SK-N-SH (cell line): ENCODE measurements around the gene AZU1. TPM values are rescaled to one million over a fixed set of nuclear protein-coding genes. Genes with fewer than 3 reads are reported as not detected.

ENCODE experiments used
- CTCF ChIA-PET: fragments of 300-600, 350-600 bp; formaldehyde crosslinking; extraction: SDS; loops from one replicate; lab custom pipeline; 2021; lab: Yijun Ruan, JAX
- POLR2A ChIA-PET: fragments of 350-600 bp; sonication (Branson Sonifier 250); formaldehyde crosslinking; extraction: SDS; loops from one replicate; lab custom pipeline; 2020; ENCODE audit warnings: antibody characterized with exemption, inconsistent platforms; lab: Yijun Ruan, JAX
- DNase-seq: peaks from one replicate; pipeline ENCODE4 v3.0.0; 2012
- H2AFZ ChIP-seq: fragments of 200-600 bp; sonication (generic); 2 replicates; pipeline ENCODE4 v1.8.1; 2016; ENCODE audit warnings: antibody characterized with exemption, mild to moderate bottlenecking, low read depth
- H3F3A ChIP-seq: fragments of 200-600 bp; sonication (generic); replicated peaks from 2 replicates; pipeline ENCODE3; 2016; ENCODE audit warnings: antibody characterized with exemption, mild to moderate bottlenecking; ENCODE audit not compliant: insufficient read depth
- H3K27ac ChIP-seq, 2 experiments: fragments of 200-500 bp in 1 of 2; fragments of 200-600 bp in 1 of 2; sonication (Bioruptor generic) in 1 of 2; sonication (generic), shearing (Covaris generic) in 1 of 2; 2 replicates each; pipeline versions ENCODE4 v1.5.1 to v1.6.1; 2014 to 2016; ENCODE audit warnings: low read depth in 2 of 2, inconsistent platforms in 1 of 2, low read length in 1 of 2, mild to moderate bottlenecking in 1 of 2, mixed read lengths in 1 of 2
- H3K27me3 ChIP-seq: fragments of 200-600 bp; sonication (generic), shearing (Covaris generic); 2 replicates; pipeline ENCODE4 v1.6.1; 2016; ENCODE audit warnings: mixed run types; ENCODE audit not compliant: insufficient read depth
- H3K36me3 ChIP-seq, 2 experiments: fragments of 200-500 bp in 1 of 2; fragments of 200-600 bp in 1 of 2; sonication (Bioruptor generic) in 1 of 2; sonication (generic) in 1 of 2; replicated peaks in 1 of 2; 2 replicates each; pipeline versions ENCODE3 to v1.5.1; 2014 to 2016; ENCODE audit warnings: low read length in 1 of 2, mild to moderate bottlenecking in 1 of 2; ENCODE audit not compliant: insufficient read depth in 2 of 2, control insufficient read depth in 1 of 2
- H3K4me1 ChIP-seq, 2 experiments: fragments of 200-500 bp in 1 of 2; fragments of 200-600 bp in 1 of 2; sonication (Bioruptor generic) in 1 of 2; sonication (generic), shearing (Covaris generic) in 1 of 2; 2 replicates each; pipeline versions ENCODE4 v1.5.1 to v1.6.1; 2014 to 2016; ENCODE audit warnings: low read depth in 1 of 2, low read length in 1 of 2, mixed run types in 1 of 2; ENCODE audit not compliant: insufficient read depth in 2 of 2, control insufficient read depth in 1 of 2
- H3K4me2 ChIP-seq: fragments of 200-600 bp; sonication (generic), shearing (Covaris generic); 2 replicates; pipeline ENCODE4 v1.6.1; 2017; ENCODE audit warnings: mixed run types
- H3K4me3 ChIP-seq, 2 experiments: fragments of 200-500 bp in 1 of 2; fragments of 200-600 bp in 1 of 2; sonication (Bioruptor generic) in 1 of 2; sonication (generic), shearing (Covaris generic) in 1 of 2; 2 replicates each; pipeline versions ENCODE4 v1.5.1 to v1.8.1; 2014 to 2016; ENCODE audit warnings: low read depth in 2 of 2, inconsistent platforms in 1 of 2, low read length in 1 of 2, mild to moderate bottlenecking in 1 of 2, mixed read lengths in 1 of 2, moderate library complexity in 1 of 2
- H3K79me2 ChIP-seq: fragments of 200-600 bp; sonication (generic); 2 replicates; pipeline ENCODE4 v1.8.1; 2017; ENCODE audit warnings: mild to moderate bottlenecking; ENCODE audit not compliant: insufficient read depth
- H3K9ac ChIP-seq: fragments of 200-600 bp; sonication (generic); 2 replicates; pipeline ENCODE4 v1.6.1; 2017; ENCODE audit warnings: mixed run types
- H3K9me2 ChIP-seq: fragments of 200-600 bp; sonication (generic); 2 replicates; pipeline ENCODE4 v1.6.1; 2017; ENCODE audit warnings: mixed run types
- H3K9me3 ChIP-seq: fragments of 200-600 bp; sonication (generic); 2 replicates; pipeline ENCODE4 v1.6.1; 2017; ENCODE audit warnings: mixed run types, mild to moderate bottlenecking, moderate library complexity
- H4K20me1 ChIP-seq: fragments of 200-600 bp; sonication (generic); 2 replicates; pipeline ENCODE4 v1.6.1; 2017; ENCODE audit warnings: mild to moderate bottlenecking, mixed run types; ENCODE audit not compliant: insufficient read depth
- CHD2 ChIP-seq: fragments of 150-350 bp; IDR thresholded peaks from 2 replicates; pipeline ENCODE4 v1.6.1; 2018; ENCODE audit warnings: low read length; ENCODE audit not compliant: partially characterized antibody
- CTCF ChIP-seq: fragments of 200-600 bp; sonication (generic); IDR thresholded peaks from 2 replicates; pipeline ENCODE4 v1.6.1; 2017; ENCODE audit warnings: antibody characterized with exemption, mild to moderate bottlenecking, moderate library complexity
- ELF1 ChIP-seq: IDR thresholded peaks from 2 replicates; pipeline ENCODE4 v1.4.0; 2012
- FOXJ3 ChIP-seq: sonication (generic); formaldehyde crosslinking; IDR thresholded peaks from 2 replicates; pipeline ENCODE4 v1.5.1; 2020; ENCODE audit warnings: mild to moderate bottlenecking, missing genetic modification reagents
- GABPA ChIP-seq: IDR thresholded peaks from 2 replicates; pipeline ENCODE4 v1.4.0; 2012; ENCODE audit warnings: low read depth, mild to moderate bottlenecking
- GATA2 ChIP-seq: sonication (generic); formaldehyde crosslinking; IDR thresholded peaks from 2 replicates; pipeline ENCODE4 v1.5.0; 2020; ENCODE audit warnings: mild to moderate bottlenecking, missing genetic modification reagents
- IRF3 ChIP-seq: fragments of 150-350 bp; IDR thresholded peaks from 2 replicates; pipeline ENCODE4 v1.6.1; 2016; ENCODE audit warnings: mild to moderate bottlenecking, low read depth, low read length
- JUND ChIP-seq: IDR thresholded peaks from 2 replicates; pipeline ENCODE4 v1.4.0; 2012
- MXI1 ChIP-seq: IDR thresholded peaks from 2 replicates; pipeline ENCODE4 v1.6.1; 2012; ENCODE audit warnings: mild to moderate bottlenecking, low read depth, low read length, improper control_type of control experiment
- NRF1 ChIP-seq: IDR thresholded peaks from 2 replicates; pipeline ENCODE4 v1.6.1; 2012; ENCODE audit warnings: low read depth, mild to moderate bottlenecking, low read length
- REST ChIP-seq: IDR thresholded peaks from 2 replicates; pipeline ENCODE4 v1.6.1; 2012; ENCODE audit warnings: mild to moderate bottlenecking, low read depth, low read length, moderate library complexity
- RXRA ChIP-seq: IDR thresholded peaks from 2 replicates; pipeline ENCODE4 v1.4.0; 2012; ENCODE audit warnings: low read depth, mild to moderate bottlenecking, borderline replicate concordance
- SIN3A ChIP-seq: IDR thresholded peaks from 2 replicates; pipeline ENCODE4 v1.6.1; 2012; ENCODE audit warnings: low read depth, mild to moderate bottlenecking, low read length, moderate library complexity, borderline replicate concordance
- SMC3 ChIP-seq: IDR thresholded peaks from 2 replicates; pipeline ENCODE4 v1.6.1; 2012; ENCODE audit warnings: low read depth, low read length, improper control_type of control experiment
- TAF1 ChIP-seq: IDR thresholded peaks from 2 replicates; pipeline ENCODE4 v1.6.1; 2012; ENCODE audit warnings: low read depth, mild to moderate bottlenecking, low read length, moderate library complexity, borderline replicate concordance
- USF1 ChIP-seq: IDR thresholded peaks from 2 replicates; pipeline ENCODE4 v1.4.0; 2012; ENCODE audit warnings: low read depth, borderline replicate concordance
- USF2 ChIP-seq: fragments of 150-350 bp; IDR thresholded peaks from 2 replicates; pipeline ENCODE4 v1.6.1; 2017; ENCODE audit warnings: antibody characterized with exemption, low read length, low read depth, borderline replicate concordance
- YY1 ChIP-seq: IDR thresholded peaks from 2 replicates; pipeline ENCODE4 v1.4.0; 2012; ENCODE audit warnings: low read depth, mild to moderate bottlenecking
- WGBS: methylation state at CpG from one replicate; pipeline ENCODE4 v1.1.6; 2017; ENCODE audit warnings: low lambda C conversion rate; 5-methylcytosine and 5-hydroxymethylcytosine counted together
- polyA plus RNA-seq, 3 experiments: library from polyadenylated mRNA; depleted of rRNA; stranded (reverse); fragments of >200 nt; gene quantifications; 2 replicates each; pipeline ENCODE4 v1.2.3, GENCODE V29; 2012

AZU1 gene
- polyA plus RNA-seq, 1 of the 3 experiments (the other 2 are of a cell fraction) = 0.15 TPM

- TF ChIP-seq MXI1 (peak; percentile 92), REST (peak; percentile 56; the same call in 1 of the 2 replicates), USF1 (peak; percentile 99)
These were observed 30.7 kb upstream of the AZU1 start, which contains the start of gene PTBP1 (continued) for GRCh38 chr19:796692-797527.

DNA sequence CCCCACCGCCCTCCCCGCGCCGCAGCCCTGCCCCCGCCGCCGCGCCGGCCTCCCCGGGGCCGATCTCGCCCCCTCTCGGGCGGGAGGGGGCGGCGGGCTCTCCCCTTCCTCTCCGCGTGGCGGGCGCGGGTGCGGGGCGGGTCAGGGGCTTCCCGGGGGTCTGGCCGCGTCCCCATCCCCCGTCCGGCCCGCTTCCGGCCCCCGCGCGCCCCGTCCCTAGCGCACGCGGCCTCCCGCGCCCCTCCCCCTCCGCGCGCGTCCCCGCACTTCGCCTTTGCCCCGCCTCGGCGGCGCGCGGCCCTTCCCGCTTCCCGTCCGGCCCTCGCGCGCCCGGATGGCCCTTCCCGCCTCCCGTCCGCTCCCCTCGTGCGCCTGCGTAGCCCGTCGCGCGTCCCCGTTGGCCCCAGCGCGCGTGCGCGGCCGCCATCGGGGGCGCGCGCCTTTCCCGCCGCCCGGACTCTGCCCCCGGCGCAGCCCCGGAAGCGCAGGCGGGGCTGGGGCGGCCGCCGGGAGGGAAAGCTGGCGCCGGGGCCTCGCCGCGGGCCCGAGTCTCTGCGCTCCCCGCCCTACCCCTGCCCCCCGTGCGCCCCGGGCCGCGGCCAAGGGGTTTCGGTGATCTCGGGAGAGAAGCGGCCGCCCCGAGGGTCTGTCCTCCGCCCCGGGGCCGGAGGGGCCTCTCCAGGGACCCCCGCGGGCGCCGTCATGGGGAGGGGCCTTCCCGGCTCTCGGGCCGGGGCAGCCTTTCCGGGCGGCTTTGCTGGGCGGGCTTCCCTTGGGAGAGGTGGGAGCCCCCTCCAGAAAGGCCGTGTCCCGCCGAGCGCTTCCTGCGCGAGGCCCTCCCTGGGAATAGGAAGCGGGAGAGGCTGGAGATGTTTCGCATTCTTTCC is 29.9 kb upstream of the AZU1 start:
- ChIA-PET CTCF (interaction anchor here (1.5 kb wide), 1 partner anchor 186 kb away, joined by 3 read pairs; the partner anchor contains the start of gene WDR18), POLR2A (no interaction called here)
- no peaks in the 10 kb centered on the region for H3K9me2 ChIP-seq
- H3K27me3 ChIP-seq = no peaks in the 10 kb centered on the region
- WGBS = 2% methylated on average over 26 of the region's 129 CpGs
- H3K36me3 ChIP-seq = peaks cover 10 to 16% of the 10 kb centered on the region in 2 experiments
- no peak overlapping the region for H2AFZ ChIP-seq
- H3K4me3 ChIP-seq = peak overlapping the region; percentile 85 to 88
- peak overlapping the region; percentile 96 for H3K9ac ChIP-seq
- peaks cover 49% of the 10 kb centered on the region for H3K79me2 ChIP-seq
- peaks cover 4% of the 10 kb centered on the region for H3F3A ChIP-seq
- H3K27ac ChIP-seq = peak overlapping the region; percentile 81 to 94
- TF ChIP-seq RXRA (no peak), JUND (no peak), NRF1 (peak; percentile 94), MXI1 (peak; percentile 16; the same call in 1 of the 2 replicates), USF2 (no peak), GABPA (no peak), FOXJ3 (CRISPR knock-in tag) (no peak), ELF1 (peak; percentile 20; the same call in 1 of the 2 replicates), CHD2 (peak; percentile 56), SIN3A (0 out of 2 replicates have a peak, but pooled peaks have one; percentile 4), TAF1 (no peak), YY1 (no peak), SMC3 (no peak), IRF3 (no peak), CTCF (no peak), GATA2 (no peak)
- H3K4me2 ChIP-seq = peak overlapping the region; percentile 95
- peak; percentile 98 for DNase-seq
- peaks cover 49% of the 10 kb centered on the region for H4K20me1 ChIP-seq
- no peaks in the 10 kb centered on the region for H3K9me3 ChIP-seq
- peaks cover 29 to 47% of the 10 kb centered on the region in 2 experiments; a peak in 3 of 4 replicates for H3K4me1 ChIP-seq
